H1 (cell line): ENCODE data around the gene KLHDC8A.
A peak's percentile ranks its signal among the peaks of the same experiment; 100 is the strongest.

Experiments used
- CBX8 ChIP-seq: fragments of 300-800, 300-1000 bp; sonication (generic); IDR thresholded peaks from 2 replicates; pipeline ENCODE4 v1.7.1; 2016; ENCODE audit warnings: low read depth, low read length, borderline replicate concordance
- CTCF ChIP-seq, 3 experiments: IDR thresholded peaks; 1 replicate in 2 of 3; 2 replicates in 1 of 3; pipeline versions ENCODE4 v1.5.1 to v1.6.1; 2011; ENCODE audit warnings: low read length in 3 of 3, mild to moderate bottlenecking in 3 of 3, inconsistent platforms in 2 of 3, low read depth in 1 of 3, moderate library complexity in 1 of 3; ENCODE audit not compliant: insufficient read depth in 1 of 3; ENCODE audit errors: control extremely low read depth in 1 of 3
- EZH2 ChIP-seq: fragments of 200-600 bp; sonication (generic); IDR thresholded peaks from 2 replicates; pipeline ENCODE4 v1.7.1; 2012; ENCODE audit warnings: low read depth, mild to moderate bottlenecking, moderate library complexity, low read length, inconsistent platforms; ENCODE audit not compliant: severe bottlenecking
- HDAC2 ChIP-seq, 2 experiments: fragments of 300-600 bp in 1 of 2; sonication (generic) in 1 of 2; IDR thresholded peaks; 2 replicates each; pipeline ENCODE4 v1.6.1; 2011 to 2012; ENCODE audit warnings: low read depth in 2 of 2, low read length in 2 of 2, mild to moderate bottlenecking in 2 of 2, moderate library complexity in 2 of 2, borderline replicate concordance in 1 of 2, inconsistent platforms in 1 of 2
- POLR2A ChIP-seq, 2 experiments: IDR thresholded peaks; 1 replicate in 1 of 2; 2 replicates in 1 of 2; pipeline ENCODE4 v1.6.1; 2011; ENCODE audit warnings: low read depth in 2 of 2, low read length in 2 of 2, mild to moderate bottlenecking in 2 of 2; ENCODE audit errors: control extremely low read depth in 1 of 2
- POLR2AphosphoS5 ChIP-seq: IDR thresholded peaks from 2 replicates; pipeline ENCODE4 v1.6.1; 2011; ENCODE audit warnings: low read depth, low read length
- SAP30 ChIP-seq: fragments of 300-600 bp; sonication (generic); IDR thresholded peaks from 2 replicates; pipeline ENCODE4 v1.7.1; 2012; ENCODE audit warnings: low read length, moderate library complexity, mild to moderate bottlenecking, inconsistent platforms; ENCODE audit not compliant: insufficient read depth, insufficient replicate concordance
- SIN3A ChIP-seq, 2 experiments: IDR thresholded peaks in 1 of 2; conservative IDR thresholded peaks in 1 of 2; 2 replicates each; pipeline ENCODE4 v1.6.1; 2011 to 2012; ENCODE audit warnings: low read length in 2 of 2, improper control_type of control experiment in 1 of 2, low read depth in 1 of 2, mild to moderate bottlenecking in 1 of 2
- SIX5 ChIP-seq: IDR thresholded peaks from 2 replicates; pipeline ENCODE4 v1.6.1; 2011; ENCODE audit warnings: mild to moderate bottlenecking, low read depth, low read length
- SP1 ChIP-seq: IDR thresholded peaks from 2 replicates; pipeline ENCODE4 v1.6.1; 2011; ENCODE audit warnings: low read depth, low read length

GRCh38 chr1:205396967-205397616, 40.4 kb upstream of the KLHDC8A start:
- TF ChIP-seq CBX8, result no peak
- no peak for TF ChIP-seq POLR2AphosphoS5
- peak; percentile 27 to 93 (median 90) for TF ChIP-seq CTCF (IDR thresholded peaks at IDR 0.05; ENCODE audit: control extremely low read depth in 1 of 3, insufficient read depth in 1 of 3, low read depth in 1 of 3, low read length in 3 of 3)
- TF ChIP-seq EZH2, result no peak
- no peak for TF ChIP-seq SAP30
- no peak for TF ChIP-seq HDAC2 (IDR thresholded peaks at IDR 0.05; ENCODE audit: borderline replicate concordance in 1 of 2, low read depth in 2 of 2, low read length in 2 of 2)
- TF ChIP-seq SIX5, result no peak
- TF ChIP-seq SP1, result no peak
- no peak for TF ChIP-seq POLR2A (IDR thresholded peaks at IDR 0.05; ENCODE audit: control extremely low read depth in 1 of 2, low read depth in 2 of 2, low read length in 2 of 2)
- no peak for TF ChIP-seq SIN3A (conservative IDR thresholded peaks at IDR 0.05 in 1 of 2, IDR thresholded peaks at IDR 0.05 in 1 of 2; ENCODE audit: low read depth in 1 of 2, low read length in 2 of 2)
